K562 (cell line): ENCODE measurements around the gene ZNF74. TPM values are rescaled to one million over a fixed set of nuclear protein-coding genes. Genes with fewer than 3 reads are reported as not detected.

Experiments
- ADNP ChIP-seq: fragments of 200-800 bp; sonication (Bioruptor generic); IDR thresholded peaks from 2 replicates; pipeline ENCODE4 v1.6.1; 2016; ENCODE audit warnings: missing genetic modification characterization, missing compliant biosample characterization
- EGR1 ChIP-seq: fragments of 450-650 bp; conservative IDR thresholded peaks from 2 replicates; pipeline ENCODE4 v1.6.1; 2017; ENCODE audit warnings: mild to moderate bottlenecking
- FOXO4 ChIP-seq: fragments of 450-650 bp; formaldehyde crosslinking; IDR thresholded peaks from 2 replicates; pipeline ENCODE4 v1.4.0; 2020; ENCODE audit warnings: mild to moderate bottlenecking, moderate library complexity
- ID3 ChIP-seq, 2 experiments: fragments of 250-450 bp in 1 of 2; fragments of 450-650 bp in 1 of 2; sonication (Bioruptor Pico) in 1 of 2; IDR thresholded peaks; 2 replicates each; pipeline versions ENCODE4 v1.6.1 to v1.8.0; 2016 to 2021; ENCODE audit warnings: mild to moderate bottlenecking in 2 of 2, moderate library complexity in 2 of 2, missing compliant biosample characterization in 1 of 2, missing genetic modification characterization in 1 of 2
- KLF16 ChIP-seq: IDR thresholded peaks from 2 replicates; pipeline ENCODE4 v1.6.1; 2016; ENCODE audit warnings: antibody characterized with exemption
- KLF6 ChIP-seq: fragments of 250-450 bp; sonication (Bioruptor Pico); IDR thresholded peaks from 2 replicates; pipeline ENCODE4 v1.4.0; 2020; ENCODE audit warnings: mild to moderate bottlenecking, moderate library complexity, borderline replicate concordance
- RBM17 ChIP-seq: fragments of 200-400 bp; formaldehyde crosslinking; IDR thresholded peaks from 2 replicates; pipeline ENCODE4 v1.6.1; 2017; ENCODE audit warnings: low read depth, mild to moderate bottlenecking, low read length, borderline replicate concordance
- RFX5 ChIP-seq: IDR thresholded peaks from 2 replicates; pipeline ENCODE4 v1.6.1; 2011; ENCODE audit warnings: low read depth, mild to moderate bottlenecking, improper control_type of control experiment, low read length
- TAF7 ChIP-seq: fragments of 450-650 bp; IDR thresholded peaks from 2 replicates; pipeline ENCODE4 v1.6.1; 2016; ENCODE audit warnings: missing genetic modification characterization, missing compliant biosample characterization
- TCF15 ChIP-seq: fragments of 250-450 bp; sonication (Bioruptor Pico); IDR thresholded peaks from 2 replicates; pipeline ENCODE4 v1.8.0; 2022; ENCODE audit warnings: moderate library complexity, mild to moderate bottlenecking, inconsistent platforms
- TRIM24 ChIP-seq, 2 experiments: fragments of 450-650 bp; IDR thresholded peaks; 2 replicates each; pipeline ENCODE4 v1.6.1; 2016
- TRIM28 ChIP-seq: fragments of 450-650 bp; IDR thresholded peaks from 2 replicates; pipeline ENCODE4 v1.6.1; 2017
- ZKSCAN3 ChIP-seq: fragments of 250-450 bp; sonication (Bioruptor Pico); IDR thresholded peaks from 2 replicates; pipeline ENCODE4 v1.4.0; 2020
- ZKSCAN8 ChIP-seq: fragments of 200-800 bp; sonication (Bioruptor generic); IDR thresholded peaks from 2 replicates; pipeline ENCODE4 v1.6.1; 2016; ENCODE audit warnings: missing genetic modification characterization, missing compliant biosample characterization
- ZNF224 ChIP-seq: sonication (generic); formaldehyde crosslinking; IDR thresholded peaks from 2 replicates; pipeline ENCODE4 v1.8.0; 2022; ENCODE audit warnings: mild to moderate bottlenecking, missing genetic modification reagents
- ZNF253 ChIP-seq: fragments of 250-450 bp; sonication (Bioruptor Pico); conservative IDR thresholded peaks from 2 replicates; pipeline ENCODE4 v1.6.1; 2021; ENCODE audit warnings: mild to moderate bottlenecking
- ZNF280B ChIP-seq: fragments of 250-450 bp; sonication (Bioruptor Pico); IDR thresholded peaks from 2 replicates; pipeline ENCODE4 v1.5.1; 2021; ENCODE audit warnings: mild to moderate bottlenecking
- ZNF398 ChIP-seq: fragments of 250-450 bp; sonication (Bioruptor Pico); IDR thresholded peaks from 2 replicates; pipeline ENCODE4 v1.8.0; 2021; ENCODE audit warnings: moderate library complexity, mild to moderate bottlenecking, inconsistent platforms
- ZNF431 ChIP-seq: sonication (generic); formaldehyde crosslinking; IDR thresholded peaks from 2 replicates; pipeline ENCODE4 v1.8.0; 2022; ENCODE audit warnings: mild to moderate bottlenecking, missing genetic modification reagents
- ZNF639 ChIP-seq, 2 experiments: fragments of 200-800 bp in 1 of 2; sonication (Bioruptor generic) in 1 of 2; sonication (generic) in 1 of 2; formaldehyde crosslinking in 1 of 2; IDR thresholded peaks in 1 of 2; conservative IDR thresholded peaks in 1 of 2; 2 replicates each; pipeline versions ENCODE4 v1.5.0 to v1.6.1; 2016 to 2020; ENCODE audit warnings: missing compliant biosample characterization in 1 of 2, missing genetic modification characterization in 1 of 2, missing genetic modification reagents in 1 of 2
- ZNF699 ChIP-seq: fragments of 250-450 bp; sonication (Bioruptor Pico); IDR thresholded peaks from 2 replicates; pipeline ENCODE4 v1.8.0; 2021; ENCODE audit warnings: mild to moderate bottlenecking, moderate library complexity; ENCODE audit not compliant: insufficient replicate concordance
- polyA plus RNA-seq, 8 experiments: library from polyadenylated mRNA; depleted of rRNA in 4 of 8; stranded (reverse) in 5 of 8; unstranded in 3 of 8; fragments of >200 nt; fragmentation: Nextera tagmentation in 2 of 8; fragmentation: Illumina TruSeq in 1 of 8; extraction: Ambion mirVana in 2 of 8; extraction: Trizol in 1 of 8; gene quantifications; 2 replicates each; pipeline versions ENCODE4 v1.2.1 to v1.2.3, GENCODE V29; 2011 to 2014; ENCODE audit warnings: inconsistent platforms in 1 of 8, missing spikeins in 1 of 8
- total RNA-seq, 7 experiments: library from RNA; depleted of rRNA in 6 of 7; stranded (reverse); fragments of >200 nt in 6 of 7; fragmentation: Illumina TruSeq in 2 of 7; extraction: Trizol in 2 of 7; gene quantifications; 2 replicates each; pipeline versions ENCODE4 v1.2.1 to v1.2.3, GENCODE V29; 2011 to 2021; ENCODE audit warnings: low replicate concordance in 1 of 7

The ZNF74 gene
- total and polyA plus RNA-seq, 9 of the 15 experiments (the other 6 are each of a cell fraction or from before 2014, with no cell fraction given): 2.4 to 53.5 (median 31.5) TPM

GRCh38 chr22:20456064-20456721, 62.2 kb downstream of the ZNF74 start (continued):
- TF ChIP-seq ZNF398 (CRISPR knock-in tag): peak; percentile 60; the same call in 1 of the 2 replicates
- TF ChIP-seq EGR1: peak; percentile 86
- TF ChIP-seq ZNF699 (CRISPR knock-in tag): no peak
- TF ChIP-seq TAF7: no peak
- no peak for TF ChIP-seq ZNF253 (CRISPR knock-in tag)
- TF ChIP-seq ZKSCAN8: no peak
- no peak for TF ChIP-seq ID3 (CRISPR knock-in tag; IDR thresholded peaks at IDR 0.05)
- 0 out of 2 replicates have a peak, but pooled peaks have one; percentile 75 for TF ChIP-seq ID3 (tag; IDR thresholded peaks at IDR 0.05)
- TF ChIP-seq ZNF280B (CRISPR knock-in tag): no peak
- TF ChIP-seq KLF16: peak; percentile 80
- TF ChIP-seq TRIM28: peak; percentile 34; the same call in 1 of the 2 replicates
- TF ChIP-seq TRIM24 (IDR thresholded peaks at IDR 0.05): no peak
- TF ChIP-seq RFX5: no peak; the same call in 1 of the 2 replicates
- TF ChIP-seq KLF6 (CRISPR knock-in tag): no peak
- peak; percentile 73 for TF ChIP-seq TCF15 (CRISPR knock-in tag)
- TF ChIP-seq ZNF431 (CRISPR knock-in tag): peak; percentile 74; the same call in 1 of the 2 replicates
- no peak for TF ChIP-seq ZNF224 (CRISPR knock-in tag)
- TF ChIP-seq ZNF639 (CRISPR knock-in tag; conservative IDR thresholded peaks at IDR 0.05 in 1 of 2, IDR thresholded peaks at IDR 0.05 in 1 of 2): no peak
- peak; percentile 66; the same call in 1 of the 2 replicates for TF ChIP-seq FOXO4 (CRISPR knock-in tag)
- no peak for TF ChIP-seq RBM17
- no peak for TF ChIP-seq ADNP (tag)
- peak; percentile 46; the same call in 1 of the 2 replicates for TF ChIP-seq ZKSCAN3 (CRISPR knock-in tag)
